Measurements from ENCODE around the gene TBKBP1. TPM values are rescaled to one million over a fixed set of nuclear protein-coding genes. Genes with fewer than 3 reads are reported as not detected.
A peak's percentile ranks its signal among the peaks of the same experiment; 100 is the strongest.

Gene TBKBP1
- total RNA-seq, 2 experiments from 2014 or later = 11.3 to 13.0 TPM

DNA sequence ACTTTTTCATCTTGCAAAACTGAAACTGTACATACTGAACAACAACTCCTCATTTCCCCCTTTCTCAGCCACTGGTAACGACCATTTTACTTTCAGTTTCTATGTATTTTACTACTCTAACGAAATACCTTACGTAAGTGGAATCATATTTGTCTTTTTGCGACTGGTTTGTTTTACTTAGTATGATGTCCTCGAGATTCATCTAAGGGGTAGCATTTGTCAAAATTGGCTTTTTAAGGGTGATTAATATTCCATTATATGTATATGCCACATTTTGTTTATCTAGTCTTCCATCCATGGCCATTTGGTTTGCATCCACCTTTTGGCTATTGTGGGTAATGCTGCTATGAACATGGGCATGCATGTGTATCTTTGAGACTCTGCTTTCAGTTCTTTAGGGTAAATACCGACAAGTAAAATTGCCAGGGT is 33.9 kb upstream of the TBKBP1 start:
- intact Hi-C loops (cut with micrococcal nuclease) = loop anchor here (1.0 to 5.0 kb wide), 5 partner anchors 11 to 132 kb away; partner anchors contain the start of gene KPNB1
- Mint-ChIP-seq H3K27ac (peak overlapping the region; percentile 86), H3K4me3 (peak overlapping the region; percentile 51), H3K27me3 (no peaks in the 10 kb centered on the region), H3K9me3 (no peaks in the 10 kb centered on the region), H3K36me3 (peaks cover 76% of the 10 kb centered on the region), H3K4me1 (ENCODE audit: low read depth) (peaks cover 63% of the 10 kb centered on the region)
- CTCF ChIA-PET = interaction anchor here (1.2 kb wide), 1 partner anchor 11 kb away, joined by 3 read pairs; no protein-coding TSS in a partner anchor
- POLR2A ChIA-PET = interaction anchor here (1.0 to 3.9 kb wide), 2 partner anchors 11 to 14 kb away, joined by 3 to 20 read pairs; partner anchors contain the start of gene KPNB1
- DNase-seq = no peak

DNA sequence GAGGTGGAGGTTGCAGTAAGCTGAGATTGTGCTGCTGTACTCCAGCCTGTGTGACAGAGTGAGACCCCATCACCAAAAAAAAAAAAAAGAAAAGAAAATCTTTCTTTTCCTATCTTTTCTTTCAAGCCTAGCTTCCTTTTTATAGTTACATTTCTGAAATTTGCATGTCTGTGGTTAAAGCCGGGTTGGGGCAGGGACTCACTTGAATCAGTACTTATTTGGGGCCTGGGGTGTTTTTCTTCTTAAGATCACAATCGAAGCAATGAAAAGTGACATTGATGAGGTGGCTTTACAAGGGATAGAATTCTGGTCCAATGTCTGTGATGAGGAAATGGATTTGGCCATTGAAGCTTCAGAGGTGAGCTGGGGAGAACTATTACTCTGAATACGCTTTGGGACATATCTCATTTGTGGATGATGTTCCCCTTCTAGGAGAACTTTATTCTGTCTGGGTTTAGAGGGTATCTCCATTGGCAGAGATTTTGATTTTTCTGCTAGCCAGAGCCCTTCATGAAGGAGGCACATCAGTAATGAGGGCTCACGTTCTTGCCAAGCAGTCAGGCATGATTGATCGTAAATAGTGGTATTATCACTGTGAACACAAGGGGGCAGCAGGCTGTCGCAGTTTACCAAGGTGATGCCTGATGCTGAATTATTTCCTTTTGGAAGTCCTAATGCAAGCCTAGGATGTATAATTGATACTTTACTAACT is 29.9 kb upstream of the TBKBP1 start:
- Mint-ChIP-seq H3K4me3 (no peak overlapping the region), H3K4me1 (ENCODE audit: low read depth) (peaks cover 31% of the 10 kb centered on the region), H3K9me3 (no peaks in the 10 kb centered on the region), H3K27me3 (no peaks in the 10 kb centered on the region), H3K27ac (peak overlapping the region; percentile 80), H3K36me3 (peaks cover 73% of the 10 kb centered on the region)
- POLR2A ChIA-PET = interaction anchor here (0.8 to 3.4 kb wide), 6 partner anchors 9 to 69 kb away, joined by 3 to 31 read pairs (median 6); partner anchors contain the start of genes KPNB1 and TBX21
- peak; percentile 71 for DNase-seq
- intact Hi-C loops (cut with micrococcal nuclease) = loop anchor here (2.0 to 5.0 kb wide), 4 partner anchors 15 to 128 kb away; partner anchors contain the start of gene KPNB1
- CTCF ChIA-PET = interaction anchor here (0.6 to 5.4 kb wide), 23 partner anchors 10 to 126 kb away, joined by 3 to 47 read pairs (median 5); partner anchors contain the start of genes KPNB1, TBKBP1 and TBX21

DNA sequence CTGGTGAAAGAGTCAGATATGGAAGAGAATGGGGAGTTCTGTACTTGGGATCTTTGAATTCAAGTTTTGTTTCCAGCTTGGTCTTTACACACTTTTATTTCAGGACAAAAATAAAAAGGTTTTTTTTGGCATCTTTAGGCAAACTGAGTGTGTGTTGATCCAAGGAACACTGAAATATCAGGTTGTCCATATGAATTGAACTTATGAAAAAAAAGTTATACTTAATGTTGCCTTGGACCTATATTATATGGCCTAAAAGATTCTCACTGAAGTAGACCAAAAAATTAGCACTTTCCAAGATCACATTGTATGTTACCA is 29.4 kb upstream of the TBKBP1 start:
- Mint-ChIP-seq H3K36me3 (peaks cover 77% of the 10 kb centered on the region), H3K27me3 (no peaks in the 10 kb centered on the region), H3K9me3 (no peaks in the 10 kb centered on the region), H3K4me1 (ENCODE audit: low read depth) (peaks cover 32% of the 10 kb centered on the region), H3K4me3 (no peak overlapping the region), H3K27ac (peak overlapping the region; percentile 80)
- ChIA-PET POLR2A (interaction anchor here (1.2 to 3.4 kb wide), 4 partner anchors 10 to 23 kb away, joined by 3 to 31 read pairs (median 7); partner anchors contain the start of gene KPNB1), CTCF (interaction anchor here (0.9 to 5.4 kb wide), 20 partner anchors 10 to 126 kb away, joined by 3 to 47 read pairs (median 5); partner anchors contain the start of genes KPNB1 and TBKBP1)
- DNase-seq = no peak
- intact Hi-C loops (cut with micrococcal nuclease) = loop anchor here (2.0 to 5.0 kb wide), 4 partner anchors 16 to 128 kb away; partner anchors contain the start of gene KPNB1

DNA sequence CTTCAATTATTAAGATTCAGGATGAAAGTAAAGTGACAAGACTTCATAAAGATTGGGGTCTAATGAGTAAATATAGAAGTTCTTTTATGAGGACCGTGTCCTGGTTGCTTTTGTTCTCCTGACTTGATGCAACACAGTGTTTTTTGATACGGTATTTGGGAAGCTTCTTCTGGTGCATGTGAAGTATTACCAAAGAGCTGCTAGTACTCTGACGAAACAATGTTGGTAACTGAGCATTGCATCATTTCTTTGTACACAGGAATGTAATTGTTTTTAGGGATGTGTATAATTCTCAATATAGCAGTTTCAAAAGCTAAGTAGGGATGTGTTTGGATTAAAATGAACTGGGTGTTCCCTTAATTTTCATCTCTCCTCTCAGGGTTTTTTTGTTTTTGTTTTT is 28.3 kb upstream of the TBKBP1 start:
- H3K9me3 Mint-ChIP-seq = no peaks in the 10 kb centered on the region
- ChIA-PET CTCF (interaction anchor here (0.5 to 5.4 kb wide), 16 partner anchors 9 to 228 kb away, joined by 3 to 47 read pairs (median 4); partner anchors contain the start of gene KPNB1), POLR2A (interaction anchor here (2.7 to 3.4 kb wide), 2 partner anchors 11 to 15 kb away, joined by 8 to 31 read pairs; partner anchors contain the start of gene KPNB1)
- H3K27ac Mint-ChIP-seq = peak overlapping the region; percentile 28
- H3K4me1 Mint-ChIP-seq (ENCODE audit: low read depth) = peaks cover 31% of the 10 kb centered on the region
- H3K27me3 Mint-ChIP-seq = no peaks in the 10 kb centered on the region
- peaks cover 80% of the 10 kb centered on the region for H3K36me3 Mint-ChIP-seq
- DNase-seq = no peak
- H3K4me3 Mint-ChIP-seq = no peak overlapping the region
- intact Hi-C loops (cut with micrococcal nuclease) = loop anchor here (2.0 kb wide), 1 partner anchor 17 kb away; the partner anchor contains the start of gene KPNB1

DNA sequence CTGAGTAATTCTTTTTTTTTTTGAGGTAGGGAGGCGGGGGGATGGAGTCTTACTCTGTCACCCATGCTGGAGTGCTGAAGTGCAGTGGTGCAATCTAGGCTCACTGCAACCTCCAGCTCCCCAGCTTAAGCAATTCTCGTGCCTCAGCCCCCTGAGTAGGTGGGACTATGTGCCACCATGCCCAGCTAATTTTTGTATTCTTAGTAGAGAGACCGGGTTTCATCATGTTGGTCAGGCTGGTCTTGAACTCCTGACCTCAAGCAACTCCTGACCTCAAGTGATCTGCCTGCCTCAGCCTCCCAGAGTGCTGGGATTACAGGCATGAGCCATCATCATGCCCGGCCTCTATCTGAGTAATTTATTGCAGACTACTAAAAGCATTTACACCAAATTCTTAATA is 24.9 kb upstream of the TBKBP1 start:
- ChIA-PET POLR2A (interaction anchor here (0.8 kb wide), 1 partner anchor 12 kb away, joined by 3 read pairs; no protein-coding TSS in a partner anchor), CTCF (interaction anchor here (1.8 kb wide), 1 partner anchor 9 kb away, joined by 8 read pairs; no protein-coding TSS in a partner anchor)
- Mint-ChIP-seq H3K4me1 (ENCODE audit: low read depth) (peaks cover 28% of the 10 kb centered on the region), H3K9me3 (no peaks in the 10 kb centered on the region), H3K4me3 (no peak overlapping the region), H3K36me3 (peaks cover 79% of the 10 kb centered on the region), H3K27ac (peak overlapping the region; percentile 59), H3K27me3 (no peaks in the 10 kb centered on the region)
- DNase-seq = no peak
- intact Hi-C loops (cut with micrococcal nuclease) = no loop called here

DNA sequence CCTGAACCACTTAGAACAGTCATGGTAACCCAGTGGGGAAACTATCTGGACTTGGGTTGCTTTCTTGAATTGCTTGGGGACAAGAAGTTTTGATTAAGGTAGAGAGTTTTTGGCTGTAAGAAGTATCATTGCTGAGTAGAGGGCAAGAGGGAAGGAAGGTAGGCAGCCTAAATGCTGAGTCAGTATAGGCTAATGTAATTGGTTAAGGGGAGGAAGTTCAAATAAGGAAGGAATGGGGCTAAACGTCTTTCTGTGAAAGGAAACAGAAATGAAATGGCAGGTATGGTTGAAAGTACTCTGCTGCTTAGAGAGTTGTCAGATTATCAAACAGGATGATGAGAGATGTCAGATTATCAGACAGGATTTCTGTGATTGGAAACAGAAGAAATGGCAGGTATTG is 23.9 kb upstream of the TBKBP1 start:
- no peak for DNase-seq
- intact Hi-C loops (cut with micrococcal nuclease) = no loop called here
- Mint-ChIP-seq H3K4me3 (no peak overlapping the region), H3K27me3 (no peaks in the 10 kb centered on the region), H3K4me1 (ENCODE audit: low read depth) (peaks cover 34% of the 10 kb centered on the region), H3K36me3 (peaks cover 81% of the 10 kb centered on the region), H3K27ac (peak overlapping the region; percentile 59), H3K9me3 (no peaks in the 10 kb centered on the region)
- POLR2A ChIA-PET = interaction anchor here (0.5 kb wide), 1 partner anchor 16 kb away, joined by 6 read pairs; no protein-coding TSS in a partner anchor
- CTCF ChIA-PET = interaction anchor here (0.6 kb wide), 1 partner anchor 29 kb away, joined by 4 read pairs; no protein-coding TSS in a partner anchor

DNA sequence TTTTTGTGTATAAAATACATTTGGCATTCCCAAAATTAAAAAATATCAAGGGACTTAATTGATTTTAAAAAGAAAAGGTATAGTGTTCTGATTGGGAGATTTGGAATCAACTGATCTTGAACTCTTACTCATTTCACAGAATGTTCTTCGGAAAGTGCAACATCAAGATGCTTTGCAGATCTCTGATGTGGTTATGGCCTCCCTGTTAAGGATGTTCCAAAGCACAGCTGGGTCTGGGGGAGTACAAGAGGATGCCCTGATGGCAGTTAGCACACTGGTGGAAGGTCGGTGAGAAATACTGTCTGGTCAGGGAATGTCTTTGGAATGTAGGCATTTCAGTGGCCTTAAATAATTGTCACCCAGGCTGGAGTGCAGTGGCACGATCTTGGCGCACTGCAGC is 19.5 kb upstream of the TBKBP1 start:
- POLR2A ChIA-PET = interaction anchor here (1.1 to 1.8 kb wide), 5 partner anchors 12 to 24 kb away, joined by 3 to 7 read pairs (median 4); no protein-coding TSS in a partner anchor
- Mint-ChIP-seq H3K27ac (peak overlapping the region; percentile 72), H3K4me3 (no peak overlapping the region)

GRCh38 chr17:47675380-47676198 is 18.4 kb upstream of the TBKBP1 start:
- intact Hi-C loops (cut with micrococcal nuclease) = no loop called here
- no peaks in the 10 kb centered on the region for H3K27me3 Mint-ChIP-seq
- peaks cover 82% of the 10 kb centered on the region for H3K36me3 Mint-ChIP-seq
- ChIA-PET CTCF (interaction anchor here (1.9 to 2.0 kb wide), 2 partner anchors 10 to 11 kb away, joined by 11 to 18 read pairs; no protein-coding TSS in a partner anchor), POLR2A (interaction anchor here (1.0 to 1.5 kb wide), 3 partner anchors 17 to 114 kb away, joined by 3 to 6 read pairs (median 3); partner anchors contain the start of gene KPNB1)
- H3K27ac Mint-ChIP-seq = peak overlapping the region; percentile 72
- DNase-seq = no peak
- no peak overlapping the region for H3K4me3 Mint-ChIP-seq
- peaks cover 27% of the 10 kb centered on the region for H3K4me1 Mint-ChIP-seq (ENCODE audit: low read depth)
- no peaks in the 10 kb centered on the region for H3K9me3 Mint-ChIP-seq

More for the DNA sequence above, 19.5 kb upstream of the TBKBP1 start:
- CTCF ChIA-PET = interaction anchor here (2.0 to 2.8 kb wide), 2 partner anchors 9 to 12 kb away, joined by 11 to 13 read pairs; no protein-coding TSS in a partner anchor
- Mint-ChIP-seq H3K4me1 (ENCODE audit: low read depth) (peaks cover 35% of the 10 kb centered on the region), H3K27me3 (no peaks in the 10 kb centered on the region), H3K36me3 (peaks cover 84% of the 10 kb centered on the region), H3K9me3 (no peaks in the 10 kb centered on the region)
- DNase-seq = no peak
- intact Hi-C loops (cut with micrococcal nuclease) = no loop called here

GRCh38 chr17:47676199-47676472 is 17.8 kb upstream of the TBKBP1 start:
- Mint-ChIP-seq H3K27me3 (no peaks in the 10 kb centered on the region), H3K4me3 (no peak overlapping the region), H3K36me3 (peaks cover 81% of the 10 kb centered on the region), H3K9me3 (no peaks in the 10 kb centered on the region), H3K27ac (no peak overlapping the region), H3K4me1 (ENCODE audit: low read depth) (peaks cover 27% of the 10 kb centered on the region)
- DNase-seq = no peak
- POLR2A ChIA-PET = interaction anchor here (1.0 to 1.3 kb wide), 2 partner anchors 27 to 114 kb away, joined by 3 read pairs; partner anchors contain the start of gene KPNB1
- CTCF ChIA-PET = interaction anchor here (1.0 to 1.9 kb wide), 2 partner anchors 11 to 114 kb away, joined by 3 to 18 read pairs; no protein-coding TSS in a partner anchor
- intact Hi-C loops (cut with micrococcal nuclease) = no loop called here

DNA sequence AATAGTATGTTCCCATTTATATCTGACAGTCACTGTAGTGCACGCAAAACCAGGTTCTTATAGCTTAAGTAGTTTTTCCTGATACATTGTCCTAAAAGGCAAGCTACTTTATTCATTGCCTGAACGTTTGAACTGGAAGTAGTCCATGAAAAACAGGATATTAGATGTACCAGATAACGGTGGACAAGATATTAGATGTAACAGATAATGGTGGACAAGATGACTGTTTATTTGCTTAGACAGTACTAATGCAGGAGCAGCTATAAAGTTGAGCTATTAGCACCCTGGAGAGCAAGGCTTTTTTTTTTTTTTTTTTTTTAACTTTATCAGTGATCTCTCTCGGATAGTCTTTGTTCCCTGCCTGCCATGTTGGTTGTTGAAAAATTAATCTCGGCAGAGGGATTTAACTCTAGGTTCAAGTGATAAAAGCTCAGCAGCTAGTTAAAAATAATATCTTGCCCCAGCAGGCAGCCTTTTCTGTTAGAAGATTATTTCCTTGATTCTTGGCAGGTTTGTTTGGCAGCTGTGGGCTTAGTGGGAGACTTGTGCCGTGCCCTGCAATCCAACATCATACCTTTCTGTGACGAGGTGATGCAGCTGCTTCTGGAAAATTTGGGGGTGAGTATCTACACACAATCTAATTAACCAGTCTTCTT is 17.3 kb upstream of the TBKBP1 start:
- Mint-ChIP-seq H3K4me1 (ENCODE audit: low read depth) (peaks cover 27% of the 10 kb centered on the region), H3K36me3 (peaks cover 78% of the 10 kb centered on the region), H3K9me3 (no peaks in the 10 kb centered on the region), H3K27me3 (no peaks in the 10 kb centered on the region), H3K4me3 (no peak overlapping the region), H3K27ac (peak overlapping the region; percentile 30)
- ChIA-PET CTCF (interaction anchor here (1.0 to 1.9 kb wide), 2 partner anchors 12 to 114 kb away, joined by 3 to 18 read pairs; no protein-coding TSS in a partner anchor), POLR2A (interaction anchor here (1.0 to 2.0 kb wide), 4 partner anchors 11 to 113 kb away, joined by 3 to 6 read pairs (median 3); partner anchors contain the start of gene KPNB1)
- intact Hi-C loops (cut with micrococcal nuclease) = no loop called here
- no peak for DNase-seq
